SK-N-SH treated with all-trans-retinoic acid at 6 μM for 48 hours (cell line): Measurements from ENCODE around the gene OR4C6.

Experiments
- ESRRG ChIP-seq: fragments of 250-450 bp; sonication (Bioruptor Pico); IDR thresholded peaks from 2 replicates; pipeline ENCODE4 v1.6.1; 2021; ENCODE audit warnings: mild to moderate bottlenecking
- PATZ1 ChIP-seq: fragments of 250-450 bp; sonication (Bioruptor Pico); IDR thresholded peaks from 2 replicates; pipeline ENCODE4 v1.8.0; 2020; ENCODE audit warnings: mild to moderate bottlenecking, moderate library complexity, borderline replicate concordance

GRCh38 chr11:55669376-55669775 lies 7.4 kb downstream of the OR4C6 start:
- TF ChIP-seq PATZ1 (no peak), ESRRG (CRISPR knock-in tag) (no peak)
